Endothelial cell of umbilical vein (primary cell): ENCODE data around the gene TRIM22. TPM values are rescaled to one million over a fixed set of nuclear protein-coding genes. Genes with fewer than 3 reads are reported as not detected.

Experiments
- Bru-seq: library from RNA; stranded (reverse); fragments of 400-500 nt; gene quantifications from one replicate; lab custom pipeline; 2021; lab: Mats Ljungman, UMichigan
- BruChase-seq, 2 experiments: library from RNA; stranded (reverse); fragments of 400-500 nt; gene quantifications; one replicate each; lab custom pipeline; 2021; lab: Mats Ljungman, UMichigan
- BruUV-seq: library from RNA; stranded (reverse); fragments of 400-500 nt; replicated peaks from 2 replicates; lab custom pipeline; 2021; lab: Mats Ljungman, UMichigan
- CTCF ChIA-PET: fragments of 300-600, 350-600 bp; sonication (Branson Sonifier 250); formaldehyde crosslinking; loops from one replicate; lab custom pipeline; 2021; ENCODE audit warnings: antibody characterized with exemption, inconsistent platforms; lab: Charles Lee
- POLR2A ChIA-PET: fragments of 300-600, 350-600 bp; sonication (Branson Sonifier 250); formaldehyde crosslinking; loops from one replicate; lab custom pipeline; 2021; ENCODE audit warnings: antibody characterized with exemption, inconsistent platforms; lab: Charles Lee
- DNase-seq: peaks from one replicate; pipeline ENCODE4 v3.0.0-alpha.2; 2011; ENCODE audit warnings: low read depth, low spot score
- FAIRE-seq: peaks from 2 replicates; lab custom pipeline; 2011; peaks lifted over from hg19 to GRCh38; lab: Jason Lieb, UNC
- H2AFZ ChIP-seq: 2 replicates; pipeline ENCODE4 v1.6.0; 2012; ENCODE audit warnings: low read depth, low read length, control low read depth, inconsistent platforms
- H3K27ac ChIP-seq: 2 replicates; pipeline ENCODE4 v1.5.1; 2011; ENCODE audit warnings: low read depth, mild to moderate bottlenecking, control low read depth, low read length, moderate library complexity; ENCODE audit not compliant: insufficient read depth
- H3K27me3 ChIP-seq, 2 experiments: 2 replicates each; pipeline versions ENCODE4 v1.6.0 to v1.6.1; 2011; ENCODE audit warnings: low read length in 2 of 2, mixed read lengths in 1 of 2; ENCODE audit not compliant: control insufficient read depth in 2 of 2, insufficient read depth in 2 of 2
- H3K36me3 ChIP-seq, 2 experiments: 2 replicates in 1 of 2; 3 replicates in 1 of 2; pipeline ENCODE4 v1.5.1; 2011; ENCODE audit warnings: low read length in 2 of 2, mild to moderate bottlenecking in 1 of 2, moderate library complexity in 1 of 2; ENCODE audit not compliant: control insufficient read depth in 2 of 2, insufficient read depth in 2 of 2; ENCODE audit errors: extremely low read depth in 1 of 2
- H3K4me1 ChIP-seq: 3 replicates; pipeline ENCODE4 v1.5.1; 2011; ENCODE audit warnings: mild to moderate bottlenecking, low read length; ENCODE audit not compliant: control insufficient read depth, insufficient read depth; ENCODE audit errors: extremely low read depth
- H3K4me2 ChIP-seq: 2 replicates; pipeline ENCODE4 v1.6.1; 2011; ENCODE audit warnings: low read length, control low read depth, mixed read lengths; ENCODE audit not compliant: insufficient read depth
- H3K4me3 ChIP-seq, 3 experiments: fragments of 200-600 bp in 1 of 3; sonication (generic), shearing (Covaris generic) in 1 of 3; replicated peaks in 1 of 3; 2 replicates each; pipeline ENCODE4 v1.5.1; 2011 to 2016; ENCODE audit warnings: control low read depth in 3 of 3, low read length in 3 of 3, mild to moderate bottlenecking in 2 of 3, inconsistent platforms in 1 of 3, low read depth in 1 of 3, moderate library complexity in 1 of 3; ENCODE audit not compliant: insufficient read depth in 1 of 3
- H3K79me2 ChIP-seq: 2 replicates; pipeline ENCODE4 v1.6.0; 2012; ENCODE audit warnings: low read length, inconsistent platforms; ENCODE audit not compliant: control insufficient read depth, insufficient read depth
- H3K9ac ChIP-seq: replicated peaks from 2 replicates; pipeline ENCODE3; 2011; ENCODE audit warnings: low read length, control low read depth; ENCODE audit not compliant: insufficient read depth; ENCODE audit errors: extremely low read depth
- H3K9me1 ChIP-seq: replicated peaks from 3 replicates; pipeline ENCODE4 v1.6.0; 2011; ENCODE audit warnings: mild to moderate bottlenecking, low read length; ENCODE audit not compliant: control insufficient read depth, insufficient read depth; ENCODE audit errors: extremely low read depth
- H3K9me3 ChIP-seq: replicated peaks from 2 replicates; pipeline ENCODE4 v1.5.1; 2012; ENCODE audit warnings: low read length, inconsistent platforms; ENCODE audit not compliant: control insufficient read depth, insufficient read depth
- H4K20me1 ChIP-seq: replicated peaks from 2 replicates; pipeline ENCODE3; 2011; ENCODE audit warnings: mild to moderate bottlenecking, low read length; ENCODE audit not compliant: control insufficient read depth, insufficient read depth; ENCODE audit errors: extremely low read depth
- EZH2 ChIP-seq: IDR thresholded peaks from 2 replicates; pipeline ENCODE4 v1.6.1; 2012; ENCODE audit warnings: borderline replicate concordance, low read depth, mild to moderate bottlenecking, moderate library complexity, low read length, inconsistent platforms; ENCODE audit not compliant: severe bottlenecking
- FOS ChIP-seq: IDR thresholded peaks from 2 replicates; pipeline ENCODE4 v1.6.1; 2011; ENCODE audit warnings: mild to moderate bottlenecking, low read length, moderate library complexity, borderline replicate concordance; ENCODE audit not compliant: insufficient read depth
- GATA2 ChIP-seq: IDR thresholded peaks from 2 replicates; pipeline ENCODE4 v1.7.0; 2011; ENCODE audit warnings: low read depth, mild to moderate bottlenecking, moderate library complexity, mixed read lengths, low read length; ENCODE audit not compliant: insufficient read length, insufficient read depth
- JUN ChIP-seq: IDR thresholded peaks from 2 replicates; pipeline ENCODE4 v1.6.1; 2011; ENCODE audit warnings: borderline replicate concordance, low read depth; ENCODE audit not compliant: insufficient read length, insufficient read depth
- MYC ChIP-seq: IDR thresholded peaks from one replicate; pipeline ENCODE4 v1.6.1; 2011; ENCODE audit warnings: mild to moderate bottlenecking, low read depth, low read length
- POLR2A ChIP-seq: IDR thresholded peaks from 2 replicates; pipeline ENCODE4 v1.6.1; 2012; ENCODE audit warnings: low read depth, mild to moderate bottlenecking, control low read depth, low read length
- POLR2AphosphoS5 ChIP-seq: IDR thresholded peaks from 2 replicates; pipeline ENCODE4 v1.6.1; 2012; ENCODE audit warnings: low read depth, mild to moderate bottlenecking, control low read depth, low read length, moderate library complexity; ENCODE audit not compliant: insufficient read depth
- dilution Hi-C: fragments of 300-500 bp; cut with MboI; formaldehyde crosslinking; loops from one replicate; pipeline ENCODE4 v1.15.0; 2019; ENCODE audit warnings: low sequenced_read_pairs; ENCODE audit not compliant: extremely low pct_ligation_motif_present
- intact Hi-C: fragments of 100-400 bp; cut with micrococcal nuclease; formaldehyde crosslinking; loops from one replicate; pipeline ENCODE4 v1.10.0; 2022
- long read RNA-seq: library from polyadenylated mRNA; stranded (forward); transcript quantifications from one replicate; pipeline ENCODE4 v2.0.0, GENCODE V29; 2021
- polyA minus RNA-seq, 3 experiments: library from RNA; depleted of rRNA, polyadenylated mRNA; stranded (reverse); fragments of >200 nt; gene quantifications; 1 replicate in 1 of 3; 2 replicates in 2 of 3; pipeline ENCODE4 v1.2.3, GENCODE V29; 2011
- polyA plus RNA-seq, 4 experiments: library from polyadenylated mRNA; depleted of rRNA in 3 of 4; stranded (reverse) in 3 of 4; unstranded in 1 of 4; fragments of >200 nt; gene quantifications; 2 replicates each; pipeline versions ENCODE4 v1.2.1 to v1.2.3, GENCODE V29; 2011 to 2012; ENCODE audit warnings: missing spikeins in 1 of 4
- total RNA-seq: library from RNA; stranded (reverse); gene quantifications from 2 replicates; pipeline ENCODE4 v1.2.3, GENCODE V29; 2021
- TF ChIP-seq, protein P1 (sequence below), 2 donors: IDR thresholded peaks; 1 replicate in 1 of 2; 2 replicates in 1 of 2; pipeline ENCODE4 v1.5.1; 2011; ENCODE audit warnings: low read length in 2 of 2, mild to moderate bottlenecking in 2 of 2, moderate library complexity in 2 of 2, control low read depth in 1 of 2, inconsistent platforms in 1 of 2, low read depth in 1 of 2; ENCODE audit not compliant: insufficient read depth in 1 of 2; ENCODE audit errors: extremely low read depth in 1 of 2
- TF ChIP-seq, protein P2 (sequence below): IDR thresholded peaks from 2 replicates; pipeline ENCODE4 v1.6.1; 2011; ENCODE audit not compliant: insufficient read depth, insufficient read length

Gene TRIM22, protein sequence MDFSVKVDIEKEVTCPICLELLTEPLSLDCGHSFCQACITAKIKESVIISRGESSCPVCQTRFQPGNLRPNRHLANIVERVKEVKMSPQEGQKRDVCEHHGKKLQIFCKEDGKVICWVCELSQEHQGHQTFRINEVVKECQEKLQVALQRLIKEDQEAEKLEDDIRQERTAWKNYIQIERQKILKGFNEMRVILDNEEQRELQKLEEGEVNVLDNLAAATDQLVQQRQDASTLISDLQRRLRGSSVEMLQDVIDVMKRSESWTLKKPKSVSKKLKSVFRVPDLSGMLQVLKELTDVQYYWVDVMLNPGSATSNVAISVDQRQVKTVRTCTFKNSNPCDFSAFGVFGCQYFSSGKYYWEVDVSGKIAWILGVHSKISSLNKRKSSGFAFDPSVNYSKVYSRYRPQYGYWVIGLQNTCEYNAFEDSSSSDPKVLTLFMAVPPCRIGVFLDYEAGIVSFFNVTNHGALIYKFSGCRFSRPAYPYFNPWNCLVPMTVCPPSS
- total RNA-seq (73.4 and 110 TPM in 2 replicates), polyA plus RNA-seq (67.5 and 73.5 TPM in 2 replicates), polyA minus RNA-seq (95.2 and 95.6 TPM in 2 replicates), Bru-seq, nascent RNA (percentile 87 among the genes with signal in this experiment), BruChase-seq, experiment 1, labeled RNA remaining after a 6-hour chase (percentile 93 among the genes with signal in this experiment), BruChase-seq, experiment 2, labeled RNA remaining after a 2-hour chase (percentile 95 among the genes with signal in this experiment)
- polyA plus RNA-seq (2011; cell fraction: cytosol; rRNA removed), result 39.8 and 50.7 TPM in 2 replicates
- 234 and 281 TPM in 2 replicates for polyA plus RNA-seq (2011; cell fraction: nucleus; rRNA removed)
- 94.5 and 105 TPM in 2 replicates for polyA plus RNA-seq (2012)
- not detected for polyA minus RNA-seq (2011; cell fraction: cytosol; rRNA and poly(A)+ RNA removed)
- polyA minus RNA-seq (2011; cell fraction: nucleus; rRNA and poly(A)+ RNA removed), result 59.2 and 91.7 TPM in 2 replicates
- long read RNA-seq, transcript TRIM22-201 (8 exons, 2,989 nt), result major isoform, 66 of 100 reads
- long read RNA-seq, partial matches to known transcripts, result 2 of 100 reads
- long read RNA-seq, other reads (novel, unspliced or antisense), result 28 of 100 reads

GRCh38 chr11:5689551-5689983, at the start of gene TRIM22:
TSS of gene TRIM22 (plus strand) at chr11:5689790. CDS start at chr11:5696233, 6,443 bp downstream.
- Histone ChIP-seq H2AFZ (peak within 1 kb of the TSS; percentile 79), H3K9ac (peak within 1 kb of the TSS; percentile 98), H3K9me3 (no peaks in the 10 kb centered on the region), H3K9me1 (no peaks in the 10 kb centered on the region), H3K4me2 (peak within 1 kb of the TSS; percentile 97), H3K79me2 (peaks cover 15% of the 10 kb centered on the region), H3K27ac (peak within 1 kb of the TSS; percentile 98), H3K4me3 (peak within 1 kb of the TSS; percentile 34 to 97 (median 95)), H3K36me3 (no peaks in the 10 kb centered on the region), H3K4me1 (peaks cover 31% of the 10 kb centered on the region), H4K20me1 (no peaks in the 10 kb centered on the region), H3K27me3 (no peaks in the 10 kb centered on the region)
- DNase-seq (peak; percentile 86), FAIRE-seq (no peak)
- ChIA-PET CTCF (interaction anchor here (1.2 to 2.4 kb wide), 5 partner anchors 10 to 673 kb away, joined by 3 to 13 read pairs (median 6); no protein-coding TSS in a partner anchor), POLR2A (no interaction called here)
- intact Hi-C loops (loop anchor here (5.0 kb wide), 1 partner anchor 633 kb away; the partner anchor contains the start of gene CAVIN3), dilution Hi-C loops (no loop called here)
- TF ChIP-seq POLR2A (no peak), POLR2AphosphoS5 (no peak), EZH2 (no peak), MYC (no peak), GATA2 (no peak), FOS (no peak), JUN (no peak)
- TF ChIP-seq, protein P1, sequence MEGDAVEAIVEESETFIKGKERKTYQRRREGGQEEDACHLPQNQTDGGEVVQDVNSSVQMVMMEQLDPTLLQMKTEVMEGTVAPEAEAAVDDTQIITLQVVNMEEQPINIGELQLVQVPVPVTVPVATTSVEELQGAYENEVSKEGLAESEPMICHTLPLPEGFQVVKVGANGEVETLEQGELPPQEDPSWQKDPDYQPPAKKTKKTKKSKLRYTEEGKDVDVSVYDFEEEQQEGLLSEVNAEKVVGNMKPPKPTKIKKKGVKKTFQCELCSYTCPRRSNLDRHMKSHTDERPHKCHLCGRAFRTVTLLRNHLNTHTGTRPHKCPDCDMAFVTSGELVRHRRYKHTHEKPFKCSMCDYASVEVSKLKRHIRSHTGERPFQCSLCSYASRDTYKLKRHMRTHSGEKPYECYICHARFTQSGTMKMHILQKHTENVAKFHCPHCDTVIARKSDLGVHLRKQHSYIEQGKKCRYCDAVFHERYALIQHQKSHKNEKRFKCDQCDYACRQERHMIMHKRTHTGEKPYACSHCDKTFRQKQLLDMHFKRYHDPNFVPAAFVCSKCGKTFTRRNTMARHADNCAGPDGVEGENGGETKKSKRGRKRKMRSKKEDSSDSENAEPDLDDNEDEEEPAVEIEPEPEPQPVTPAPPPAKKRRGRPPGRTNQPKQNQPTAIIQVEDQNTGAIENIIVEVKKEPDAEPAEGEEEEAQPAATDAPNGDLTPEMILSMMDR (IDR thresholded peaks at IDR 0.05; ENCODE audit: extremely low read depth in 1 of 2, insufficient read depth in 1 of 2, low read depth in 1 of 2, low read length in 2 of 2), result no peak
- TF ChIP-seq, protein P2, sequence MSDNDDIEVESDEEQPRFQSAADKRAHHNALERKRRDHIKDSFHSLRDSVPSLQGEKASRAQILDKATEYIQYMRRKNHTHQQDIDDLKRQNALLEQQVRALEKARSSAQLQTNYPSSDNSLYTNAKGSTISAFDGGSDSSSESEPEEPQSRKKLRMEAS, result no peak
- BruUV-seq, result no TSS peak
